SK-MEL-5 (cell line): ENCODE measurements around the gene GPN2. TPM values are rescaled to one million over a fixed set of nuclear protein-coding genes. Genes with fewer than 3 reads are reported as not detected.

Experiments used
- DNase-seq: peaks from one replicate; pipeline ENCODE4 v3.0.0-alpha.2; 2016; ENCODE audit warnings: low read depth, low spot score
- in situ Hi-C: cut with HindIII; loops from 2 replicates; pipeline ENCODE4 v1.10.0; 2016; ENCODE audit warnings: low sequenced_read_pairs, high pct_unique_total_duplicates, low pct_unique_long_range_greater_than_20kb
- polyA plus RNA-seq, 2 experiments: library from polyadenylated mRNA; depleted of rRNA; stranded (reverse); fragments of >200 nt; gene quantifications; 2 replicates each; pipeline ENCODE4 v1.2.3, GENCODE V29; 2015
- total RNA-seq: library from RNA; depleted of rRNA; stranded (reverse); fragments of >200 nt; shearing (Covaris generic); gene quantifications from 2 replicates; pipeline ENCODE4 v1.2.3, GENCODE V29; 2014; rRNA removed

The GPN2 gene
- total RNA-seq: 29.1 and 30.3 TPM in 2 replicates
- 17.6 and 24.0 TPM in 2 replicates for polyA plus RNA-seq (2015; cell fraction: cytosol; rRNA removed)
- polyA plus RNA-seq (2015; cell fraction: nucleus; rRNA removed): 16.7 and 20.6 TPM in 2 replicates

DNA sequence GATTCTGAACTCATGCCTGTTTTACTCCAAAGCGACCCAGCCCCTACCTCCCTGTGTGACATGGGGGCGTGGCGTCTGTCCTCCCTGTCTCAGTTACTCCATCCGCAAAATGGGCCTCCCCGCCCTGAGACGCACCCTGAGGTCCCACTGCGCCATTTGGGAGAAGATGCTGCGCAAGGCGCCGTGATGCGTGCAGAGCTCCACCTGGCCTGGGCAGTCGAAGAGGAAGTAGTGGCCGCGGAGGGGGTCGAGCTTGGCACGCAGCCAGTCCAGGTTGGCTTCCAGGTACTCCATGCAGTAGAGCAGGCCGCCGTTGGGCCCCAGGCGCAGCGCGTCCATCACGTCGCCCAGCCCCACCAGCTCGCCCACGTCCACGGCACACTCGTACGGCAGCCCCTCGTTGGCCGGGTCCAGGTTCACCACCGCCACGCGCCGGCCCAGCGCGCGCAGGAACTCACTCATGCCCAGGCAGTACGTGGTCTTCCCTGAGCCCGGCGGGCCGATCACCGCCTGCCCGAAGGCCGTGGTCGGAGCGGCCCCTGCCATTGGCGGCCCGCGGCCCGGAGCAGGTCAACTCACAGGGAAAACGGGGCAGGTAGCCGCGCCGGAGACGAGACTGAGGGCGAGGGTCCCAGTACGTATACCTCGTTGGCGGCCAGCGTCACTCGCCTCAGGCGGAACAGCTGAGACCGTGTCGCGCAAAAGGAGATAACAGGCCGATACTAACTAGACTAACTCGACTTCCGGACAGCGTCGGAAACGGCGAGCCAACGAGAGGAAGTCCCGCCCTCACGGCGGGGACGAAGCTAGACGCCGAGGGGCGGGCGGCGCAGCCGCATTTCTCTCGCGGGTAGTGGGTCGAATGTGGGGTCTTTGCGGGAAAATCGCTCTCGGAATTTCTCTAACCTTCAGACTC is at the start of gene GPN2:
TSS of gene GPN2 (minus strand) at position 733 of the 916 bp plus-strand sequence. CDS start at position 546, 187 bp downstream.
- peak; percentile 74 for DNase-seq
- in situ Hi-C loops: no loop called here

DNA sequence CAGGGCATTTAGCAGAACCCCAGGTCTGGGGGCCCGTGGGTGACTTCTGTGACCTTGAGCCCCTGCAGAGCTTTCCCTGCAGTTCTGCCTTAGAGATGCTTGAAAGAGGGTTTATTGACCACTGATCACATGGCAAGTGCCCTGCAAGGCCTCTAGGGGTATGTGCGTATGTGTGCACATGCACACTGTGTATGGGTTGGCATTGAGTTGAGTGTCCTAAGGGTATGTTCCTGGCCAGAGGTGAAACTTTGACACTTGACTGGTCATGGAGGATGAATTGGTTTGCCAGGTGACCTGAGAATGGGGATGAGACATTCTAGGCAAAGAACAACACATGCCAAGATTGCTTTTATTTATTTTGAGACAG is 48.6 kb upstream of the GPN2 start:
- in situ Hi-C loops: no loop called here

DNA sequence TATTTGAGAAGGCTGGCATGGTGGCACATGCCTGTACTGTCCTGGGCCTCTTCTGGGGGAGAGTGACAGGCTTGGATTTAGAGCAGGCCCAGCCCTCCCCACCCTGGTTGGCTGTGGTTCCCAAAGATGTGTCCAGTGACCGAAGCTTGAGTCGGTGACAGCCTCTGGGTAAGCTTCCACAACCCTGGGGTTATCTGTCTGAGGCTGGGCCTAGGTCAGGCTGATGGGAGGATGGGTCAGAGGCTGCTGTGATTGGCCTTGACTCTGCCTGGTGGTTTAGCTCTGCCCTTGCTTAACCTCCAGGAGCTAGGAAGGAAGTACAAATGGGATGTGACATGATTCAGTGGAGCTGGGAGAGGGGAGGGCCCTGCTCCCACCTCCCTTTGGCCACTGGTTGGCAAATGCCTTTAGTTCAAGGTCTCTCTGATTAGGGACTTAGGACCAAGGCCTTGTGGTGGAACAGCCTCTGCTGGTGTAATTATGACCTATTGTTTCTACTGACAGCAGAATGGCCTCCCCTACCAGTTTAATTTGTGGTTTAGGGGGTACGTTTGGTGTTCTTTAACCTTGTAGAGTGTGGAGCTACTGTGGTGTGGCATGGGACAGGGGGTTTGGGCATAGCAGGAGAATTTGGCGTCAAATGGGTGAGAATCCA is 48.0 kb upstream of the GPN2 start:
- no peak for DNase-seq

More for the DNA sequence above, 48.6 kb upstream of the GPN2 start:
- DNase-seq: no peak

DNA sequence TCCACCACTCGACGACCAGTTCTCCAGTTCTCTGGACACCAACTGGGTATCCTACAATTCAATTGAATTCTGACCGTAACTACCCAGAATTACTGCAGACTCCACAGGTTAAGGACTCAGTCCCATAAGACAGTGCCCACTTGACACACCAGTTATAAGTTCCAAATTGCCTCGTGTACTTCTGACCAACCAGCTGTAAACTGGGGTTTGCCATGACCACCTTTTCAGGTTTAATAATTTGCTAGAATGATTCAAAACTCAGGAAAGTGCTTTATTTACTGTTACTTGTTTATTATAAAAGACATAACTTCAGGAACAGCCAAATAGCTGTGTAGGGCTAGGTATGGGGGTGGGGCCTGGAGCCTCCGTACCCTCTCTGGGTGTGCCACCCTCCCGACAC is 46.7 kb upstream of the GPN2 start:
- DNase-seq: no peak
- in situ Hi-C loops: no loop called here

More for the DNA sequence above, 48.0 kb upstream of the GPN2 start:
- in situ Hi-C loops: no loop called here

DNA sequence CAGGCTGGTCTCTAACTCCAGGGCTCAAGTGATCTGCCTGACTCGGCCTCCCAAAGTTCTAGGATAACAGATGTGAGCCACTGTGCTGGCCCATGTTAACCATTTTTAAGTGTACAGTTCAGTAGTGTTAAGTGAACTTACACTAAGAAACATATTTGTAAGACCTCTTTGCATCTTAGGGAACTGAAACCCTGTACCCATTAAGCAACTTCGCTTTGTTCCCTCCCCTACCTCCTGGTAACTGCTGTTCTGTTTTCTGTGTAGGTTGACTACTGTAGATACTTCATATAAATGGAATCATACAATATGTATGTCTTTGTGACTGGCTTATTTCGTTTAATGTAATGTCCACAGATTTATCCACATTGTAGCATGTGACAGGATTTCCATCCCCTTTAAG is 42.4 kb upstream of the GPN2 start:
- in situ Hi-C loops: no loop called here

DNA sequence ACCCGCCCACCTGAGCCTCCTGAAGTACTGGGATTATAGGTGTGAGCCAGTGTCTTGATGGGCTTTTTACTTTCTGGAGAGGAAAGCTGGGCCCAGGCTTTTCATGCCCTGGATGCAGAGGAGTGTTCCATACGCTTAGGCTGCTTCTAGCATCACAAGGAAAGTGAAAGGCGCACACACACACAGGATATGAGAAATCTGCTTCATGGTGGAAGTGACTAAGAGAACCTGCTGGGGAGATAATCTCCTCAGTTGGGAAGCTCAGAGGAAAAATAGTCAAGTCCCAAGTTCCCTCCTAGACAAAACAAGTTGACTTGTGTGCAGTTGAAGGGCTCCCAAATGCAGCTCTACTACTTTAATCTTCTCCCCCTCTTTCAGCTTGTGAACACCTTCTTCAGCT is 33.6 kb upstream of the GPN2 start:
- no peak for DNase-seq
- in situ Hi-C loops: no loop called here

More for the DNA sequence above, 42.4 kb upstream of the GPN2 start:
- no peak for DNase-seq

DNA sequence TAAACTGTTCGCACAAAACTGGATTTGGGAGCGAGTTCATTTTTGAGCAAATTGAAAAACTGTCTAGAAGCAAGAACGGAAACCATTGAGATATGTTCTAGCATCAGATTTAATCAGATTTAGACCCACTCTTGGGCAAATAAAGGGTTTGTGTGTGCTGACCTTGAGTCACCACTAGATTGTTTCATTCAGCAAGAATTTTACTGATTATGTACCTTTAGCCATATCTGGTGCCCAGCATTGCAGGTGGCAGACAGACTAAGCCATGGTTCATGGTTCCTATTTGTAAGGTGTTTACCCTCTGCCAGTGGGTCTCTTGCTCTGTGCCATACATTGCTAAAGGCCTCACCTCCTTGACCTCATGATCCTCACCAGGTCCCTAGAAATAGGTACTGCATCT is 32.8 kb upstream of the GPN2 start:
- in situ Hi-C loops: no loop called here
- no peak for DNase-seq

DNA sequence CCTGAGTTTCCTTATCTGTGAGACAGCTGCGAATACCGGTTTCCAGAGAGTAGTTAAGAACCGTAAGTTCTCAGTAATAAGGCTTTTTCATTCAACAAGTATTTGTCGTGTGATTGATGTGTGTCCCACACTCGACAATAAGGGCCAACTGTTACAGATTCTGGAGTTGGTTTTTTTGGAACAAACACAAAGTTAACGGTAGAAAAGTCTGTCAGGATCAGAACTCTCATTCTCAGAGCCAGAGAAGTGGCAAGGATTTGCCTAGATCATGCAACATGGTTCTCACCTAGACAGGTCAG is 32.3 kb upstream of the GPN2 start:
- in situ Hi-C loops: no loop called here

DNA sequence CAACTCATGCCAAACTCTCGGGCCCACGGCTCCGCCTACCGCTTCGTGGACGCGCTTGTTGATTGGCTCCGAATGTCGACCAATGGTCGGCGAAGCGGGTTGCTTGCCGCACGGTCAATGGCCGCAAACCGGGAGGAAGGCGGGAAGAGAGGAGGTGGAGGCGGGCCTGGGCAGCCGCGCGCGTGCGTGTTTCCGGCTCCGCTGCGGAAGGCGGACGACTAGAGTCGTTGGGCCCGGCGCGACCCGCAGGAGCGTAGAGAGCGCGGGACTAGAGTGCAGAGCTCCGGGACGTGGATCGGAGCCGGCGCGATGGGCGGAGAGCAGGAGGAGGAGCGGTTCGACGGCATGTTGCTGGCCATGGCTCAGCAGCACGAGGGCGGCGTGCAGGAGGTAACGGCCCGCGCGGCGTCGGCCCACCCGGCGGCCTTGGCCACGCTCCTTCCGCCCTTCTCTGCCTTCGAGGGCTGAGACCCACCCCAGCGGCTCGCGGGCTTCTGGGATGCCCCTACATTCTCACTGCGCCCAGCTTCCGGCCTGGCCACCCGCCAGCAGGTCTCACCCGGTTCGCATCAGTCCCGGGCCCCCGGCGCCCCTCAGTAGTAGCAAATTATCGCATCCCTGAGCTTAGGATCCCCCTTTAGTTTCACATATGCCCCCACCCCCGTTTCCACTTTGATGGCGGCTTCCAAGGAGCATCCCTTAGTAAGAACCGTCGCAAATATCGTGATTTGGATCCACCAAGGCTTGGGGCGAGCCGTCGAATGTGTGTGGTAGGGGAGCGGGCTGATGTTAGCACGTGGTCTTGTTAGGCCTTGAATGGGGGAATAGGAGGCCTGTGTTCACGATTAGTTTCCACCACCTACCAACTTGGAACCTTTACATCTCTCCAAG is 31.7 kb upstream of the GPN2 start, which contains the start of gene NUDC:
TSS of gene NUDC (plus strand) at position 204 of the 891 bp plus-strand sequence. CDS start at position 310, 106 bp downstream.
- DNase-seq: peak; percentile 96
- in situ Hi-C loops: no loop called here

More for the DNA sequence above, 32.3 kb upstream of the GPN2 start:
- no peak for DNase-seq

DNA sequence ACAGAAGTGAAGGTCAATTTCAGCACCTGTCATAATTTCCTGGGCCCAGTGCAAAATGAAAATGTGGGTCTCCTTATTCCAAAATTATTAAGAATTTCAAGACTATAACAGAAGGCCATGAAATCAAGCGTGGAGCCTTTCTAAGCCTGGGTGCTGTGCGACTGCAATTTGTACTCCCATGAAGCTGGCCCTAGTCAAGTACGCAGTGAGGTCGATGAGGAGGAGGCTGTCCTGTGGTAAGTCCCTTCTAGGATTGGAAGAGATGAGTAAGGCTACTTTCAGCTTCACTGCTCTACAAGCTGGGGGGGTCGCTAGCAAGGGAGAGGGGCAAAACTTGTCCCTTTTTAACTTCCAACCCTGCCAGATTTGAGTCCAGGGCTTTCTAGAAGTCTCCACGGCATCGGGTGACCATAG is 31.1 kb upstream of the GPN2 start:
- in situ Hi-C loops: no loop called here
- no peak for DNase-seq

DNA sequence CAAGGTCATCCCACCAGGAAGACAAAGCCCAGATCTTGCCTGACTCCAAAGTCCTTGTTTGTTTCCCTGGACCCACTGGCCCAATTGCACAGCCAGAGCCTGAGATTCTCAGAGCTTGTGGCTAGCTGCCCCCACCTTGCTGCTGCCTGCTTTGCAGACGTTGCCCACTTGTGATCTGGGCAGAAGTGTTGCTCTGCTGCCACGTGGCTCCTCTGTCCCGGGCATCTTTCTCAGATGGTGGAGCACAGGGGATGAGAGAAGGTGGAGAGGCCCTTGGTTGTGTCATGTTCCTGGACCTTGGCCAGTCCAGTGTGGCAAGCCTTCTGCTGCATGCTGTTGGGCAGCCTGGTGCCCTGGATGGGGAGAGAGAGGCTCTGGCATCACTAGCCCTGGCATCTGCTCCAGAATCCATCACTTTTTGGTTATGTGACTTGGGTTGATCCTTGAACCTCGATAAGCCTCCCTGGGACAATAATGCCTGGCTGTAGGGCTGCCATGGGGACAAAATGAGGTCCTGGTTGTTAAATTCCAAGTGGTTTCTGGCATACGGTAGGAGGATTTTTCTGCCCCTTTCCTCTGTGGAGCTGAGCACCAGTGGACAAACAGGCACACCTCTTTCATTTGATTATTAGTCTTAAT is 25.2 kb upstream of the GPN2 start:
- in situ Hi-C loops: no loop called here
- no peak for DNase-seq

DNA sequence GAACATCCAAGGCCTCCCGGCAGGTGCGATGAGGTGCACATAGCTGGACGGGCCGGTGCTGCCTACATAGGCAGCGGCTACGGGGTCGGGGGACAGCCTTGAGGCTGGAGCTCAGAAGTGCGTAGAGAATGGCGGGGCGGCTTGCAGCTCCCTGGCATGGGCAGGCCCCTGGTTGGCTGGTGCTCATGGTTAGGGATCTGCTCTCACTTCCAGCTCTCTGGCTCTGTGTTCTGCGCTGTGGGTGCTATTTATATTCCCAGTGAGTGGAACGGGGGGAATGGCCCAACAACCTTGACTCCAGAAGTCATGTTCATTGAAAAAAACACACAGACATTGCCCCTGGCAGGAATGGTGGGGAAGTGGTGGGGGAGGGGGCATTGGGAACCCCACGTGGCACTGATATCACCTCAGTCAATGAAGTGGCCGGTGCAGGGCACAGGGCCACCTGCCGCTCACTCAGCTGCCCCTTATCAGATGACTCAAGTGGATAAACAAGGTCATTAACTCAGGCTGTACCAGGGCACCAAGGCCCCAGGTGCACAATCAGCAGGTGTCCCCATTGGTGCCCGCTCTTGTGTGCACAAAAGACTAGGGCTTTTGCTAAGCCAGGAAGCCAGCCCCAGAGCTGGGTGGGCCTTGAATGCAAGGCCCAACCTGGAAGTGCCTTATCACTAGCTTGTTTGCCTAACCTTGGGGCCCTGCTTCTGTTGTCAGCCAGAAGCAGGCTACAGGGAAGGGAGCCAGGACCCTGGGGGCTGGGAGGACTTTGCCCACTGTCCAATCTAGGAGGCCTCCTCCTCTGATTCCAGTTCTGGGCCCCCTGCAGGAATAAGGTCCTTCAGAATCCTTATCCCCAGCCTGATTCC is 23.9 kb upstream of the GPN2 start, which contains the start of gene NR0B2:
TSS of gene NR0B2 (minus strand) at position 222 of the 866 bp plus-strand sequence. CDS start at position 187, 35 bp downstream.
- in situ Hi-C loops: no loop called here
- no peak for DNase-seq

DNA sequence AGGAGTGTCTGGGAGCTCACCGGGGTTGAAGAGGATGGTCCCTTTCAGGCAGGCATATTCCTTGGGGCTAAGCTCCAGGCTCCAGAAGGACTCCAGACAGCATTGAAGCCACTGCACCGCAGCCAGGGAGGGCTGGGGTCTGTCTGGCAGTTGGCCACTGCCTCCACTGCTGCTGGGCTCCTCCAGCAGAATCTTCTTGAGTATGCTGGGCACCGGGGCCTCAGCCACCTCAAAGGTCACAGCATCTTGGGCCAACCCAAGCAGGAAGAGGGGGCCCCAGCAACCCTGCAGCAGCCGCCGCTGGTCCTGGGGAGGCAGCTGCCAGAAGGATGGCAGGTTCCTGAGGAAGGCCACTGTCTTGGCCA is 23.3 kb upstream of the GPN2 start:
- no peak for DNase-seq
- in situ Hi-C loops: no loop called here

DNA sequence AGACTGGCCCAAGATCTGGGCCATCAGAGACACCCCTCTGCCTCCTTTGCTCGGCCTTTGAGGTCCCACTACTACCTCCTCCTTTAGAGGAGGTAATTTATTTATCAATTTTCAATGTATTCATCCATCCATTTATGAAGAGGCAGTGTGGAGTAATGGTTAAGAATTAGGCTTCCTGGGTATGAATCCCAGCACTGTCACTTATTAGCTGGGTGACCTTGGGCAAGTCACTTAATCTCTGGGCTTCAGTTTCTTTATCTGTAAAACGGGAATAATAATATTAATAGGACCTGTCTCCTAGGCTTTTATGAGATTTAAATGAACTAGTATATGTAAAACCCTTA is 22.0 kb upstream of the GPN2 start:
- in situ Hi-C loops: no loop called here
- DNase-seq: no peak

DNA sequence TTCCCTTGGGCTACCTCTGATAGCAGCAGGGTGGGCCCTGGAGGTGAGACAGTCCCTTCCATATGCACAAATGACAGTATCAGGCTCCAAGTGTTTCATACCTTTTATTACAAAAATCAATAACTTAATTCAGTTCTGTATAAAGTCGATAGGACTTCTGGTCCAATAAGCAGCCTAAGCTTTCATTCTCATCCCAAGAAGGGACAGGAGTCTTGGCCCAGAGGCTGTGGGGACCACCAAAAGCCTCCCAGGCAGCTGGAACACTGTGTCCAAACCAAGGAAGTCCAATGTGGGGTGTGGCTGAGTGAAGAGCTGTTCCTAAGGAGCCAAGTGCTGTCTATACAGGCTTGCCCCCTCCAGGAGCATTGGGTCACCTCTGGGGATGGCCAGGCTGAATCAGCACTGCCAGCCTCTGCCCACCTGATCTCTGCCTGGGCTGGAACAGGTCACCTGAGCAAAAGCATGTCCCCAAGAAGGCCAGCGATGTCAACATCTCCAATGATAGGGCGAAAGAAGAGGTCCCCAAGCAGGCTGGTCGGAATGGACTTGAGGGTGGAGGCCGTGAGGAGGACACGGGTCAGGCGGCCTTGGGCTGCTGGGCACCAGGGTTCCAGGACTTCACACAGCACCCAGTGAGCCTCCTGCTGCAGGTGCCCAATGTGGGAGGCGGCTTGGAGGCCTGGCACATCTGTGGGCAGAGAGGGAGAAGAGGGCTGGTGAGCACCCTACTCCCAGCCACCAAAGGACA is 21.5 kb upstream of the GPN2 start:
- in situ Hi-C loops: no loop called here

More for the DNA sequence above, 21.5 kb upstream of the GPN2 start:
- no peak for DNase-seq
